ENCODE data around the gene KPNB1.

- no peak for TF ChIP-seq CTCF (IDR thresholded peaks at IDR 0.05)
- TF ChIP-seq POLR2AphosphoS5 (IDR thresholded peaks at IDR 0.05), result no peak
These were observed 26.4 kb downstream of the KPNB1 start for GRCh38 chr17:47676199-47676472.

All from suprapubic skin (tissue), 3 donors.